ENCODE results near the gene NKX2-2.
"Not testable (repeated sequence)": the region's sequence is repeated elsewhere in the genome, so short reads cannot be mapped to it uniquely, and the experiment has no call there.

The NKX2-2 gene

GRCh38 chr20:21505810-21506530 lies 7.9 kb downstream of the NKX2-2 start:
- H3K4me3 Mint-ChIP-seq = peak overlapping the region; percentile 66 to 75
- H3K9me3 Mint-ChIP-seq = no peaks in the 10 kb centered on the region
- DNase-seq (peak; percentile 77 to 79), ATAC-seq (peak; percentile 76)
- H3K4me1 Mint-ChIP-seq = peaks cover 56% of the 10 kb centered on the region
- H3K27me3 Mint-ChIP-seq = peaks cover 78% of the 10 kb centered on the region
- no peak overlapping the region for H3K27ac Mint-ChIP-seq

DNA sequence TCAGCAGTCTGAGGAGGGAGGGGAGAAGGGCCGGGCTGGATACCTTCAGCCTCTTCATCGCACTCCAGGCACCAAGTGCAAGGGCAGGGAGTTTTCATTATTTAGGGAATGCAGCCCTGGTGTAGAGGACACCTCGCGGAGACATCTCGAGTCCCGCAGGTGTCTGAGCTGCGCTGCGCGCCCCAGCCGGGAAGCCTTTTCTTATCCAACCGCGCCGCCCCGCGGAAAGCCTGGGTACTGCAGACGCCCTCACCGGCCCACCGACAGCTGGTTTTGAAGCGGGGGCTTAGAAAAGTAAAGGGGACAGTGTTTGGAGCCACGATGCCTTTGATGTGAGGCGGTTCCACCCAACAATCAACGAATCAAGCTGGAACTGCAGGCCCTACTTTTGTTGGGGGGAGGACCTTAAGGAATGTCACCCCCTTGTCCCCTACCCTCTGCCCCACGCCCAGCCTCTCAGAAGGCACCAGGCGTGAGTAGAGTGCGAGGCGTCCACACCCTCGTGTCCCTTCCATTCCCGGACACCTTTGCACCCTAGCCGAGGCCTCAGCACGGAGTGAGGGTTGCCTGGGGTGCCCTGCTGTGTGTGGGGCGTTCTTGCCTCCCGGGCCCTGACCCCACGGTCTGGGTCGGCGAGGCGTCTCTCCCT lies 8.6 kb downstream of the NKX2-2 start:
- Mint-ChIP-seq H3K9me3 (no peaks in the 10 kb centered on the region), H3K4me1 (peaks cover 51% of the 10 kb centered on the region), H3K27ac (peak overlapping the region in 1 of 2 donors; percentile 28), H3K27me3 (peaks cover 78% of the 10 kb centered on the region), H3K4me3 (peak overlapping the region; percentile 62 to 75)
- ATAC-seq (peak; percentile 59), DNase-seq (peak; percentile 81 to 85)

DNA sequence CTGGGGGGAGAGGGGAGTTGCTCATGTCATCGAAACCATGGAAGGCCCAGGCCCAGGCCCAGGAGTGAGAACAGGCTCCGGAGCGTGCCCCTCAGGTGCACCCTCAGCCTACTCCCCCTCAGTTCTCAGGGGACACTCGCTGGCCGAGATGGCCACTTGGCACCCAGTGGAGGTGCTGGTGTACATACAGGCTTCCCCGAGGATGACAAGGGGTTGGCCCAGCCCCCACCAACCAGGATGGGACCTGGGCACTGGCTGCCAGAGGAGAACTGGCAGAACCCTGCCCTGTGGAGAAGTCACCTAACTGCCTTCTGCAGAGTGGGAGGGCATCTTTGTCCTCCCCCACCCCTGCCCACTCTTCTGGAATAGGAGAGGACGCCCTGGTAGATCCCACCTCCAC lies 9.5 kb downstream of the NKX2-2 start:
- DNase-seq (no peak), ATAC-seq (no peak)
- Mint-ChIP-seq H3K27ac (no peak overlapping the region), H3K4me3 (no peak overlapping the region), H3K9me3 (no peaks in the 10 kb centered on the region), H3K4me1 (peaks cover 41% of the 10 kb centered on the region), H3K27me3 (peaks cover 76% of the 10 kb centered on the region)

DNA sequence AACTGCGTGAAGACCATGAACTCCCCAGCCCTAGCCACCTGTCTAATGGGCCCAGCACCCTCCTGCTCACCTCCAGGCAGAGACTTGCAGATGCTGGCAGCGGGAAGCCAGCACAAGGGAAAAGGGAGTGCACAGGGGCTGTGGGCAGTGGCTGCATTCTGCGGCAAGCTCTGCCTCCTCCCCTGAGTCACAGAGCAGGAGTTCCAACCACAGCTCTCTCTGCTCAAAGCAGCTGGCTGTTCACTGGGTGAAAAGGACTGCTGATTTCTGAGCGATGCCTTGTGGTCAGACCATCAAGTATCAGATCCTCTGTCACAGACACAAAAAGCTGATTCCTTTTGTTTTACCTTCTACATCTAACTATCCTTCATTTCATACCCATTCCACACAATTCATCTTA lies 10.5 kb downstream of the NKX2-2 start:
- Mint-ChIP-seq H3K27ac (no peak overlapping the region), H3K4me3 (no peak overlapping the region), H3K4me1 (peaks cover 36% of the 10 kb centered on the region), H3K27me3 (peaks cover 73% of the 10 kb centered on the region), H3K9me3 (no peaks in the 10 kb centered on the region)
- ATAC-seq (peak; percentile 43), DNase-seq (no peak)

DNA sequence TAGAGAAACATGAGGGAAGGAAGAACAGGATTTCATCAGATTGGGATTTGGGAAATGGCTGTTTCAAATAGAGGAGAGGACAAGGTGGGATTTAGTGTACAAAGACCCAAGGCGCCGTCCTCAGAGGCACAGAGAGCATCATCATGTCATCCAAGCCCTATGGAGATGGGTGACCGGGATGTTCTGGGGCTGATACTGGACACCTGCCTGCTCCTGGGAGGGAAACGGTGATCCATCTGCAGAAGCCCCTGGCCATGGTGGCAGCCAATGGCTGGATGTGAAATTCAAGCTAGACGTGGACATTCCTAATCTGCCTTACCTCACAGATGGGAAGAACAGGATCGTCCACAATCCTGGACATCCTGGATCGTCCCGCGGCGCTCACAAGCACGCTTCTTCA lies 12.7 kb downstream of the NKX2-2 start:
- no peak overlapping the region for H3K4me3 Mint-ChIP-seq
- H3K4me1 Mint-ChIP-seq = peaks cover 17% of the 10 kb centered on the region
- no peaks in the 10 kb centered on the region for H3K9me3 Mint-ChIP-seq
- H3K27ac Mint-ChIP-seq = no peak overlapping the region
- no peak for ATAC-seq
- DNase-seq = no peak
- peaks cover 64% of the 10 kb centered on the region for H3K27me3 Mint-ChIP-seq

GRCh38 chr20:21500599-21500998 lies 13.3 kb downstream of the NKX2-2 start:
- Mint-ChIP-seq H3K27ac (no peak overlapping the region), H3K9me3 (no peaks in the 10 kb centered on the region), H3K4me1 (peaks cover 15% of the 10 kb centered on the region), H3K27me3 (peaks cover 67% of the 10 kb centered on the region), H3K4me3 (no peak overlapping the region)
- ATAC-seq (no peak), DNase-seq (no peak)

GRCh38 chr20:21499641-21500040 lies 14.2 kb downstream of the NKX2-2 start:
- Mint-ChIP-seq H3K9me3 (no peaks in the 10 kb centered on the region), H3K27me3 (peaks cover 63% of the 10 kb centered on the region), H3K27ac (no peak overlapping the region), H3K4me3 (no peak overlapping the region), H3K4me1 (peaks cover 8% of the 10 kb centered on the region)
- DNase-seq (no peak), ATAC-seq (no peak)

- Mint-ChIP-seq H3K27me3 (peaks cover 66% of the 10 kb centered on the region), H3K27ac (no peak overlapping the region), H3K4me3 (no peak overlapping the region), H3K4me1 (peaks cover 4% of the 10 kb centered on the region), H3K9me3 (no peaks in the 10 kb centered on the region)
- DNase-seq = no peak
- ATAC-seq = no peak
Measured at GRCh38 chr20:21498635-21499034, 15.2 kb downstream of the NKX2-2 start.

- H3K27me3 Mint-ChIP-seq = peaks cover 65% of the 10 kb centered on the region
- DNase-seq (no peak), ATAC-seq (no peak)
- no peaks in the 10 kb centered on the region for H3K9me3 Mint-ChIP-seq
- no peak overlapping the region for H3K27ac Mint-ChIP-seq
- no peak overlapping the region for H3K4me3 Mint-ChIP-seq
- H3K4me1 Mint-ChIP-seq = no peaks in the 10 kb centered on the region
Measured at GRCh38 chr20:21498195-21498594, 15.7 kb downstream of the NKX2-2 start.

- no peak for DNase-seq
- no peak for ATAC-seq
- Mint-ChIP-seq H3K9me3 (no peaks in the 10 kb centered on the region), H3K4me3 (no peak overlapping the region), H3K27me3 (peaks cover 70% of the 10 kb centered on the region), H3K27ac (no peak overlapping the region), H3K4me1 (no peaks in the 10 kb centered on the region)
Measured at GRCh38 chr20:21496452-21496851, 17.4 kb downstream of the NKX2-2 start.

DNA sequence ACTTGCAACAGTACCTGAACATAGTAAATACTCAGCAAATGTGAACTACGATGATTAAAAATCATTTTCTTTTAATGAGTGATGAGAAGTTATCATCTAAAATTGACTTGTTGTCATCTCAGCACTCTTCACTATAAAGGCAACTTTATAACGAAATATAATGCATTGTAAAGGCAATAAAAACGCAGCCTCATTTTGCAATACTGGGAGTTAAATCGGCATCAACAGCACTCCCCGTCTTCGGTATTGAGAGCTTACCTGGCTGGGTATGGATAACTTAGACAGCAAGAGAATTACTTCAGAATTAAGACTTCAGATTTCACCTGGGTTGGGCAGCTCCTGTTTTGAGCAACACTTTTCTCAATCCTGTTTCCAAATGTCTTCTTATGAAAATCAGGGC lies 20.8 kb downstream of the NKX2-2 start:
- ATAC-seq (no peak), DNase-seq (no peak)
- Mint-ChIP-seq H3K4me3 (no peak overlapping the region), H3K27ac (no peak overlapping the region), H3K4me1 (no peaks in the 10 kb centered on the region), H3K27me3 (peaks cover 76% of the 10 kb centered on the region), H3K9me3 (no peaks in the 10 kb centered on the region)

GRCh38 chr20:21490105-21490504 lies 23.8 kb downstream of the NKX2-2 start:
- no peak overlapping the region for H3K4me3 Mint-ChIP-seq
- no peak overlapping the region for H3K27ac Mint-ChIP-seq
- DNase-seq (no peak), ATAC-seq (no peak)
- H3K4me1 Mint-ChIP-seq = no peaks in the 10 kb centered on the region
- H3K27me3 Mint-ChIP-seq = peaks cover 65% of the 10 kb centered on the region
- peaks cover 4 to 6% of the 10 kb centered on the region in 2 donors for H3K9me3 Mint-ChIP-seq

- not testable (repeated sequence) for DNase-seq, H3K4me1 Mint-ChIP-seq, H3K4me3 Mint-ChIP-seq, H3K27ac Mint-ChIP-seq, ATAC-seq, H3K9me3 Mint-ChIP-seq
- peaks cover 45% of the 10 kb centered on the region for H3K27me3 Mint-ChIP-seq
Measured at GRCh38 chr20:21480144-21480543, 33.7 kb downstream of the NKX2-2 start.

DNA sequence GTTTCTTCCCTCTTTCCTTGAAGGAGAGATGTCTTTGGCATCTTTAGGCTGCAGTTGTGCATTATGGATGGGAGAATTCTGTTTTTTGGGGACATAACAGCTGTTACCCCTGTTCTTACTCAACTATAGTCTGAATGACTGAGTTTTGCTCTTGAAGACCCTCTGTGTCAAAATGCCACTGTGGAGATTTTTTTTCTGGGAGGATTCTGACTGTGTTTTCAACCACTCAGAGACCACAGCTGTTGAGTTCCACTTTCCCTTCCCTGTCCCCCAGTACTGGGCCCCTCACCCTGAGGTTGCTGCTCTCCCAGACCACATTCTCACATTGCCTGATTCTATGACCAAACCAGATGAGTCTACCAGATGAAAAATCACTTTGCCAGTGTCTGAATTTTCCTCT lies 48.1 kb downstream of the NKX2-2 start:
- H3K9me3 Mint-ChIP-seq = peaks cover 7 to 9% of the 10 kb centered on the region in 2 donors
- DNase-seq (peak in 1 of 2 donors; percentile 9), ATAC-seq (peak; percentile 48)
- peaks cover 11% of the 10 kb centered on the region for H3K27me3 Mint-ChIP-seq
- H3K27ac Mint-ChIP-seq = no peak overlapping the region
- no peaks in the 10 kb centered on the region for H3K4me1 Mint-ChIP-seq
- H3K4me3 Mint-ChIP-seq = no peak overlapping the region

GRCh38 chr20:21464916-21465315 lies 48.9 kb downstream of the NKX2-2 start:
- DNase-seq (no peak), ATAC-seq (no peak)
- peaks cover 8% of the 10 kb centered on the region for H3K27me3 Mint-ChIP-seq

More at GRCh38 chr20:21464916-21465315, 48.9 kb downstream of the NKX2-2 start:
- Mint-ChIP-seq H3K27ac (no peak overlapping the region), H3K9me3 (peaks cover 7 to 9% of the 10 kb centered on the region in 2 donors), H3K4me3 (no peak overlapping the region), H3K4me1 (no peaks in the 10 kb centered on the region)

Measured in stimulated activated naive CD8-positive, alpha-beta T cell treated with anti-CD3 and anti-CD28 coated beads, Interleukin-15, amount 100 ng/mL, for 72 hours (primary cell).